DMS53 (cell line): Measurements from ENCODE around the gene PAQR6.
A peak's percentile ranks its signal among the peaks of the same experiment; 100 is the strongest.
"Not testable (repeated sequence)": the region's sequence is repeated elsewhere in the genome, so short reads cannot be mapped to it uniquely, and the experiment has no call there.

Experiments
- DNase-seq: peaks from one replicate; lab custom pipeline; 2025; lab: John Stamatoyannopoulos, UW

Gene PAQR6

DNA sequence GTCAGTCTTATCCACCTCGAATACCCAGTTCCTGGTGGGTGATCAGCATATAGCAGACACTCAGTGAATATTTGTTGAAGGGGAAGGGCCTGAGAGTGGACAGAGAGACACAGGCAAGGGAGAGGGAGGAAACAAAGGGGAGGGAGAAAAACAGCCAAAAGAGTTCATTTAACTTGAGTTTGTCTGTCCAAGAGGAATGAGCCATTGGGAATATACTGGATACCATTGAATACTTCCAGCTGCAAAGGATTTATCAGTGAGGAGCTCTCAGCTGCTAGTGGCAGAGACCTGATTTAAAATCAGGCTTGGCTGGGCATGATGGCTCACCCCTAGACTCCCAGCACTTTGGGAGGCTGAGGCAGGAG, 17.4 kb downstream of the PAQR6 start:
- no peak for DNase-seq

DNA sequence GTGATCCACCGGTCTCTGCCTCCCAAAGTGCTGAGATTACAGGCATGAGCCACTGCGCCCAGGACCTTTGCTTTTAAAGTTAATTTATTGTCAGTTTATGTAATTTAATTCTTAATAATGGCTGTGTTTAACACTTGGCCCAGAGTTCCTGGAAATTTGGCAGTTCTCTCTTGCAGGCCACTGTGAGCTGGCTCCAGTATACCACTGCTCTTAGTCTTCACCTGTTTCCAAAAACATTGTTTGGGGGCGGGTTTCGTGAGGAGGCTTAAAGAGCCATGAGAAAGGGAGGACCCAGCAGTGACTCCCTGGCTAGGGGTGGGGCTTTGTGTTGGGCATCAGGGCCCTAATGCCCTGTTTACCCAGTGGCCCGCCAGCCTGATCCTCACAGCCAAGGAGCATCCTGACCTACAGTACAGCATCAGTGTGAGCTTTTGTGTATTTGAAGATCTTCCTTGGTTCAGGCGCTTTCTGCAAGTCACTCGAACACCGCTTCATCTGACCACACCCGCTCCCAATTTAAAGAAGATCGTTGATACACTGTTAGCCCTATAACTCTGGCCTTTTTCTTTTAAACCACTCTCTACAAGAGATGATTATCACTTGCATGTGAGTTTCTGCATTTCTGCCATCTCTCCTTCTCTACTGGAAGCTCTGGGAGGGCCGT, 17.9 kb downstream of the PAQR6 start:
- no peak for DNase-seq

GRCh38 chr1:156228501-156228900, 19.4 kb downstream of the PAQR6 start:
- no peak for DNase-seq

DNA sequence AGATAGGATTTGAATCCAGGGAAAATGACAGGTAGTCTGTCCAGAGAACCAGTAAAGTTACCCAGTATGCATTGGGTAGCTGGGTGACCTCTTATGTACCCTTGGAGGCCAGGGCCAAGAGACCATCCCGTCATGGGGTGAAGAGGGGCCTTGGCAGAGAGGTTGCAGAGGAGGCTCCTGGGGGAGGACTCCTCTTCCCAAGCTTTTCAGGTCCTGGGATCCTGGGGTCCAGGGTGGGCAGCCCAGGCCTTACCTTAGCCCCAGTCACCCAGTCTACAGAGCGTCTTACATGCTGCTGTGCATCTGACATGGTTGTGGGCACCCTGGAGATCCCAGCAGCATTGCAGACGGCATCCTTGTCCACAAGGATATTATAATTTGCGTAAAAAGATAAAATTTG, 21.1 kb downstream of the PAQR6 start:
- DNase-seq = no peak

- DNase-seq = no peak
These were observed 21.7 kb downstream of the PAQR6 start for GRCh38 chr1:156226116-156226538.

DNA sequence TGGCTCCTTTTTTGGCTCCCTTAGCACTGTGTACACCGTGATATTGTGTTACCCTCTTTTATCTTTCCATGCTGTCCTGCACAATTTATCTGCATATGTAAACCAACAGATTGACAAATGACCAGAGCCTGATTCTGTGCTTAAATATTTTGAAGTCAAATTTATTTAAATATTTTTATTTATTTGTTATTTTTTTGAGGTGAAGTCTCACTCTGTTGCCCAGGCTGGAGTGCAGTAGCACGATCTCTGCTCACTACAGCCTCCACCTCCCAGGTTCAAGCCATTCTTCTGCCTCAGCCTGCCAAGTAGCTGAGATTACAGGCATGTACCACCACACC, 22.2 kb downstream of the PAQR6 start:
- no peak for DNase-seq

- DNase-seq = no peak
These were observed 25.7 kb downstream of the PAQR6 start for GRCh38 chr1:156221986-156222692.

DNA sequence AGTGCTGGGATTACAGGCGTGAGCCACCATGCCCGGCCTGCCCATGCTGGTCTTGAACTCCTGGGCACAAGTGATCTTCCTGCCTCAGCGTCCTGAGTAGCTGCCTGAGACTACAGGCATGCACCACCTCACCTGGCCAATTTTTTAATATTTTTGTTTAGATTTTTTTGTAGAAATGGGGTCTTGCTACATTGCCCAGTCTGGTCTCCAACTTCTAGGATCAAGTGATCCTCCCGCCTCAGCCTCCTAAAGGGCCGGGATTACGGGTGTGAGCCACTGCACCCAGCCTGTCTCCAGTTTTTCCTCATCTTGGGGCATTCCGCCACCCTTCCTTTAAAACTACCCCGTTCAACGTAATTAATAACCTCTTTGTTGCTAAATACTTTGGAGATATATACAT, 27.6 kb downstream of the PAQR6 start:
- DNase-seq = no peak

DNA sequence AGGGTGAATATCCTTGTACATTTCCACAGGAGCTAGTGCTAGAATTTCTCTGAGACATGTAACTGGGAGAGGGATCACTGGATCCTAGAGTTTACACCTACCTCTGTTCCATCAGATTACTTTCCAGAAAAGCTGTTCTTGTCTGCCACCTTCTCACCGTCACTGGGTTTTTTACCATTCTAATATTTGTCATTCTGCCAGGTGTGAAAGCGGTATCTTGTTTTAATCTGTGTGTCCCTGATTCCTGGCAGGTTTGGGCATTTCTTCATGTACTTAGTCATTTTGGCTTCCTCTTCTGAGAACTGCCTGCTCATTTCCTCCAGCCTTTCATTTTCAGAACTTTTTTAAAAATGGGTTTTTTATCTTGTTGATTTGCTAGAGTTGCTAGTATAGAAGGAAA, 30.0 kb downstream of the PAQR6 start:
- no peak for DNase-seq

- DNase-seq = not testable (repeated sequence)
These were observed 31.3 kb downstream of the PAQR6 start for GRCh38 chr1:156216361-156217086.

- peak; percentile 78 for DNase-seq
These were observed 33.7 kb downstream of the PAQR6 start for GRCh38 chr1:156214024-156214748.

- no peak for DNase-seq
These were observed 34.3 kb downstream of the PAQR6 start for GRCh38 chr1:156213644-156213966.

GRCh38 chr1:156212833-156213643, 34.8 kb downstream of the PAQR6 start, which contains the start of gene PMF1:
TSS of gene PMF1 (plus strand) at chr1:156213007. CDS start at chr1:156213016, 9 bp downstream.
- DNase-seq = peak; percentile 98

DNA sequence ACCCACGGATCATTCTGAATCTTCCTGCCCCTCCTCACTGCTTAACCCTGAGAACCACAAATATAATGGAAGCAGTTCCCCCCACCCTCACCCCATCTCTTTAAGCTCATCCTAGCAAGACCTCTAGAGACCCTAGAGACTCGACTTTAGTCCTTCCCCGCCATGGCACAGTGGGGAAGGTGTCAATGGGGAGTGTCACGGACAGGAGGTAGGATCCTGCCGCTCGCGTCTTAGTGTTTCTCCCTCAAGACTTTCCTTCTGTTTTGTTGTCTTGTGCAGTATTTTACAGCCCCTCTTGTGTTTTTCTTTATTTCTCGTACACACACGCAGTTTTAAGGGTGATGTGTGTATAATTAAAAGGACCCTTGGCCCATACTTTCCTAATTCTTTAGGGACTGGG, 35.7 kb downstream of the PAQR6 start:
- no peak for DNase-seq

GRCh38 chr1:156211243-156211642, 36.6 kb downstream of the PAQR6 start:
- no peak for DNase-seq

GRCh38 chr1:156204686-156205085, 43.2 kb downstream of the PAQR6 start:
- no peak for DNase-seq

DNA sequence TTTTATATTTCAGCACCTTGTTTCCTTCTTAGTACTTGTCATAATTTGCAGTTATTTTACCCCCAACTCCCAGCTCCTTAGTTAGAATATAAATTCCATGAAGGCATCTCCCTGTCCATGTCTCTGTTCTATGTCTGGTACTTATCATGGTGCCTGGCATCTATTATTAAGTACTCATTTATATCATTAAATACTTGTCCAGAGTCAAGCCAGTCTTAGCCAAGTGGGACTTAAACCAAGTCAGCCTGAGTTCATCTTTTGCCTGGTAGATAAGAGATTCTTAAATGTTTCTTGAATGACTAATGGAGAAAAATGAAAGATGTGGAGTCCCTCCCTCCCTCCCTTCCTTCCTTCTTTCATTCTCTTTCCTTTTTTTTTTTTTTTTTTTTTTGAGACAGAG, 44.5 kb downstream of the PAQR6 start:
- DNase-seq = no peak

- no peak for DNase-seq
These were observed 47.8 kb downstream of the PAQR6 start for GRCh38 chr1:156200044-156200443.

- DNase-seq = no peak
These were observed 49.0 kb downstream of the PAQR6 start for GRCh38 chr1:156198831-156199349.

GRCh38 chr1:156196445-156196844, 51.4 kb downstream of the PAQR6 start:
- DNase-seq = no peak

GRCh38 chr1:156195853-156196252, 52.0 kb downstream of the PAQR6 start:
- DNase-seq = no peak

- DNase-seq = peak; percentile 51
These were observed 53.6 kb downstream of the PAQR6 start for GRCh38 chr1:156194300-156194652.
